Cardiac septum (tissue), 1 donor: ENCODE data around the gene RNF40. TPM values are rescaled to one million over a fixed set of nuclear protein-coding genes. Genes with fewer than 3 reads are reported as not detected.

ENCODE experiments used
- DNase-seq: peaks from one replicate; pipeline ENCODE4 v3.0.0-alpha.2; 2020; ENCODE audit warnings: low spot score
- intact Hi-C: fragments of 100-400 bp; cut with DNase I; formaldehyde crosslinking; loops from one replicate; pipeline ENCODE4 v1.14.0; 2022
- total RNA-seq: library from RNA; stranded (reverse); fragmentation: NEBNext Ultra II Directional; extraction: Animal tissue kit (Norgen Biotek cat#: 25700); gene quantifications from one replicate; pipeline ENCODE4 v1.2.1, GENCODE V29; 2021
- donor health status: DM: no; HTN: no; CAD: no.

Gene RNF40
- total RNA-seq, 1 donor from 2014 or later = 47.9 TPM

GRCh38 chr16:30777591-30778297 lies 15.6 kb downstream of the RNF40 start:
- intact Hi-C loops = loop anchor here (5.0 kb wide), 1 partner anchor 95 kb away; no protein-coding TSS in a partner anchor
- no peak for DNase-seq

- no peak for DNase-seq
- intact Hi-C loops = loop anchor here (5.0 kb wide), 1 partner anchor 94 kb away; no protein-coding TSS in a partner anchor
Measured at GRCh38 chr16:30778549-30779244, 16.6 kb downstream of the RNF40 start.

- intact Hi-C loops = loop anchor here (5.0 kb wide), 1 partner anchor 93 kb away; no protein-coding TSS in a partner anchor
- no peak for DNase-seq
Measured at GRCh38 chr16:30779596-30779995, 17.5 kb downstream of the RNF40 start.

GRCh38 chr16:30780021-30780420 lies 17.9 kb downstream of the RNF40 start:
- intact Hi-C loops = no loop called here
- no peak for DNase-seq

GRCh38 chr16:30780549-30780948 lies 18.4 kb downstream of the RNF40 start:
- DNase-seq = no peak
- intact Hi-C loops = no loop called here

GRCh38 chr16:30782486-30783279 lies 20.6 kb downstream of the RNF40 start:
- DNase-seq = no peak
- intact Hi-C loops = no loop called here

GRCh38 chr16:30783280-30784109 lies 21.4 kb downstream of the RNF40 start:
- intact Hi-C loops = no loop called here
- no peak for DNase-seq

- no peak for DNase-seq
- intact Hi-C loops = no loop called here
Measured at GRCh38 chr16:30784215-30784614, 22.1 kb downstream of the RNF40 start.

- intact Hi-C loops = loop anchor here (5.0 kb wide), 2 partner anchors 107 to 137 kb away; partner anchors contain the start of genes BCL7C and FBXL19
- no peak for DNase-seq
Measured at GRCh38 chr16:30785126-30786106, 23.3 kb downstream of the RNF40 start.

GRCh38 chr16:30786115-30786935 lies 24.2 kb downstream of the RNF40 start:
- no peak for DNase-seq
- intact Hi-C loops = loop anchor here (5.0 kb wide), 2 partner anchors 106 to 136 kb away; partner anchors contain the start of genes BCL7C and FBXL19

GRCh38 chr16:30786936-30787612 lies 25.0 kb downstream of the RNF40 start, which contains the start of gene ZNF629:
TSS of gene ZNF629 (minus strand) at chr16:30787205. CDS start at chr16:30784482, 2,723 bp downstream.
- peak; percentile 82 for DNase-seq
- intact Hi-C loops = loop anchor here (1.0 to 5.0 kb wide), 3 partner anchors 18 to 135 kb away; partner anchors contain the start of genes BCL7C and FBXL19

GRCh38 chr16:30787613-30788378 lies 25.7 kb downstream of the RNF40 start:
- no peak for DNase-seq

GRCh38 chr16:30793508-30794069 lies 31.5 kb downstream of the RNF40 start:
- intact Hi-C loops = no loop called here

More at GRCh38 chr16:30787613-30788378, 25.7 kb downstream of the RNF40 start:
- intact Hi-C loops = loop anchor here (1.0 to 5.0 kb wide), 3 partner anchors 18 to 135 kb away; partner anchors contain the start of genes BCL7C and FBXL19

GRCh38 chr16:30794634-30795033 lies 32.5 kb downstream of the RNF40 start:
- intact Hi-C loops = no loop called here

More at GRCh38 chr16:30793508-30794069, 31.5 kb downstream of the RNF40 start:
- DNase-seq = no peak

GRCh38 chr16:30797670-30798309 lies 35.7 kb downstream of the RNF40 start:
- intact Hi-C loops = no loop called here
- no peak for DNase-seq

More at GRCh38 chr16:30794634-30795033, 32.5 kb downstream of the RNF40 start:
- no peak for DNase-seq
